ENCODE measurements around the gene MATN3. TPM values are rescaled to one million over a fixed set of nuclear protein-coding genes. Genes with fewer than 3 reads are reported as not detected.

MATN3 gene
- total RNA-seq, 1 experiment from 2014 or later: 1.0 TPM

- DNase-seq: no peak
- ChIA-PET POLR2A (ENCODE audit: unreplicated experiment) (no interaction called here), CTCF (no interaction called here)
- no peak for TF ChIP-seq EZH2 (IDR thresholded peaks at IDR 0.05; ENCODE audit: low read depth)
- TF ChIP-seq, protein P1, sequence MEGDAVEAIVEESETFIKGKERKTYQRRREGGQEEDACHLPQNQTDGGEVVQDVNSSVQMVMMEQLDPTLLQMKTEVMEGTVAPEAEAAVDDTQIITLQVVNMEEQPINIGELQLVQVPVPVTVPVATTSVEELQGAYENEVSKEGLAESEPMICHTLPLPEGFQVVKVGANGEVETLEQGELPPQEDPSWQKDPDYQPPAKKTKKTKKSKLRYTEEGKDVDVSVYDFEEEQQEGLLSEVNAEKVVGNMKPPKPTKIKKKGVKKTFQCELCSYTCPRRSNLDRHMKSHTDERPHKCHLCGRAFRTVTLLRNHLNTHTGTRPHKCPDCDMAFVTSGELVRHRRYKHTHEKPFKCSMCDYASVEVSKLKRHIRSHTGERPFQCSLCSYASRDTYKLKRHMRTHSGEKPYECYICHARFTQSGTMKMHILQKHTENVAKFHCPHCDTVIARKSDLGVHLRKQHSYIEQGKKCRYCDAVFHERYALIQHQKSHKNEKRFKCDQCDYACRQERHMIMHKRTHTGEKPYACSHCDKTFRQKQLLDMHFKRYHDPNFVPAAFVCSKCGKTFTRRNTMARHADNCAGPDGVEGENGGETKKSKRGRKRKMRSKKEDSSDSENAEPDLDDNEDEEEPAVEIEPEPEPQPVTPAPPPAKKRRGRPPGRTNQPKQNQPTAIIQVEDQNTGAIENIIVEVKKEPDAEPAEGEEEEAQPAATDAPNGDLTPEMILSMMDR (conservative IDR thresholded peaks at IDR 0.05): no peak
- Histone ChIP-seq H3F3A (ENCODE audit: insufficient read depth, low read depth) (peaks cover 6% of the 10 kb centered on the region; the same call in 1 of the 2 replicates), H3K4me3 (no peak overlapping the region), H3K4me1 (replicated peaks; ENCODE audit: insufficient read depth) (peaks cover 9% of the 10 kb centered on the region), H3K27ac (no peak overlapping the region), H2AFZ (no peak overlapping the region), H3K27me3 (ENCODE audit: insufficient read depth, low read depth) (no peaks in the 10 kb centered on the region), H3K36me3 (ENCODE audit: low read depth) (no peaks in the 10 kb centered on the region), H3K4me2 (no peak overlapping the region), H3K9me3 (ENCODE audit: insufficient read depth, low read depth) (no peaks in the 10 kb centered on the region), H4K20me1 (ENCODE audit: insufficient read depth) (no peaks in the 10 kb centered on the region), H3K9me2 (ENCODE audit: insufficient read depth) (no peaks in the 10 kb centered on the region), H3K79me2 (ENCODE audit: low read depth) (no peaks in the 10 kb centered on the region)
- BruUV-seq (replicated peaks): no TSS peak
- intact Hi-C loops (cut with micrococcal nuclease; ENCODE audit: unreplicated experiment): no loop called here
These were observed 47.6 kb upstream of the MATN3 start for GRCh38 chr2:20060106-20060505.

DNA sequence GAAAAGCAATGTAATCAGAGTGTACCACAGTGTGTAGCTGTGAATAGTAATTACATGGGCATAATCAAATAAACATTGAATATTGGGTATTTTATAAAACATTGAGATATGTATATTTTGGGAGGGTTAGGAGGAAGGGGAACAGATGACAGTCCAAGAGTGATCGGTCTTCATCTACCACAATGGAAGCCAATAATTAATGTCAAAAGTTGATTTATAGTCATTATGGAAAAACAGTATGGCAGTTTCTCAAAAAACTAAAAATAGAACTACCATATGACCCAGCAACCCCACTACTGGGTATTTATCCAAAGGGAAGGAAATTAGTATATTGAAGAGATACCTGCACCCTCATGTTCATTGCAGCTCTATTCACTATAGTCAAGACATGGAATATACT, 44.8 kb upstream of the MATN3 start:
- no TSS peak for BruUV-seq (replicated peaks)
- no peak for DNase-seq
- Histone ChIP-seq H3K4me2 (no peak overlapping the region), H3K4me1 (replicated peaks; ENCODE audit: insufficient read depth) (peaks cover 12% of the 10 kb centered on the region), H3K79me2 (ENCODE audit: low read depth) (no peaks in the 10 kb centered on the region), H3K27ac (no peak overlapping the region), H4K20me1 (ENCODE audit: insufficient read depth) (no peaks in the 10 kb centered on the region), H3K4me3 (no peak overlapping the region), H2AFZ (no peak overlapping the region), H3K9me3 (ENCODE audit: insufficient read depth, low read depth) (no peaks in the 10 kb centered on the region), H3K9me2 (ENCODE audit: insufficient read depth) (no peaks in the 10 kb centered on the region), H3K36me3 (ENCODE audit: low read depth) (no peaks in the 10 kb centered on the region), H3F3A (ENCODE audit: insufficient read depth, low read depth) (peaks cover 13% of the 10 kb centered on the region), H3K27me3 (ENCODE audit: insufficient read depth, low read depth) (no peaks in the 10 kb centered on the region)
- CTCF ChIA-PET: no interaction called here
- intact Hi-C loops (cut with micrococcal nuclease; ENCODE audit: unreplicated experiment): no loop called here
- POLR2A ChIA-PET (ENCODE audit: unreplicated experiment): no interaction called here
- TF ChIP-seq, protein P1 (conservative IDR thresholded peaks at IDR 0.05): no peak
- no peak for TF ChIP-seq EZH2 (IDR thresholded peaks at IDR 0.05; ENCODE audit: low read depth)

- Histone ChIP-seq H3K36me3 (ENCODE audit: low read depth) (no peaks in the 10 kb centered on the region), H3K9me3 (ENCODE audit: insufficient read depth, low read depth) (no peaks in the 10 kb centered on the region), H3K4me3 (no peak overlapping the region), H4K20me1 (ENCODE audit: insufficient read depth) (peaks cover 6% of the 10 kb centered on the region; the same call in 1 of the 2 replicates), H3K27ac (no peak overlapping the region), H3K27me3 (ENCODE audit: insufficient read depth, low read depth) (no peaks in the 10 kb centered on the region), H3K79me2 (ENCODE audit: low read depth) (peaks cover 16% of the 10 kb centered on the region), H2AFZ (no peak overlapping the region), H3K4me2 (no peak overlapping the region), H3F3A (ENCODE audit: insufficient read depth, low read depth) (peaks cover 19% of the 10 kb centered on the region), H3K9me2 (ENCODE audit: insufficient read depth) (no peaks in the 10 kb centered on the region), H3K4me1 (replicated peaks; ENCODE audit: insufficient read depth) (peaks cover 13% of the 10 kb centered on the region)
- intact Hi-C loops (cut with micrococcal nuclease; ENCODE audit: unreplicated experiment): loop anchor here (5.0 kb wide), 1 partner anchor 177 kb away; no protein-coding TSS in a partner anchor
- ChIA-PET POLR2A (ENCODE audit: unreplicated experiment) (no interaction called here), CTCF (no interaction called here)
- BruUV-seq (replicated peaks): no TSS peak
- no peak for DNase-seq
- no peak for TF ChIP-seq EZH2 (IDR thresholded peaks at IDR 0.05; ENCODE audit: low read depth)
- TF ChIP-seq, protein P1 (conservative IDR thresholded peaks at IDR 0.05): no peak
These were observed 42.5 kb upstream of the MATN3 start for GRCh38 chr2:20054931-20055330.
